DND-41 (cell line): ENCODE data around the gene NPM3.

Source experiments
- CTCF ChIP-seq: IDR thresholded peaks from 2 replicates; pipeline ENCODE4 v1.5.1; 2012; ENCODE audit warnings: borderline replicate concordance, low read length, moderate library complexity, mild to moderate bottlenecking; ENCODE audit not compliant: poor library complexity, severe bottlenecking; ENCODE audit errors: extremely low read depth
- EZH2 ChIP-seq: IDR thresholded peaks from 3 replicates; pipeline ENCODE4 v1.6.1; 2012; ENCODE audit warnings: borderline replicate concordance, low read depth, mild to moderate bottlenecking, moderate library complexity, low read length, inconsistent platforms; ENCODE audit not compliant: severe bottlenecking

- TF ChIP-seq CTCF (no peak), EZH2 (no peak)
These were observed 49.1 kb upstream of the NPM3 start for GRCh38 chr10:101832325-101832771.
